Fibroblast of lung (primary cell): ENCODE data around the gene DCAF5. TPM values are rescaled to one million over a fixed set of nuclear protein-coding genes. Genes with fewer than 3 reads are reported as not detected.

Source experiments
- DNase-seq, 2 donors: peaks; one replicate each; pipeline versions ENCODE4 v3.0.0 to v3.0.0-alpha.2; 2010; ENCODE audit warnings: low read depth in 2 of 2
- H2AFZ ChIP-seq: 2 replicates; pipeline ENCODE4 v1.5.1; 2012; ENCODE audit warnings: low read length, control low read depth, inconsistent platforms
- H3K27ac ChIP-seq: 2 replicates; pipeline ENCODE4 v1.5.1; 2011; ENCODE audit warnings: low read length, control low read depth; ENCODE audit not compliant: insufficient read depth
- H3K27me3 ChIP-seq: 2 replicates; pipeline ENCODE4 v1.5.1; 2011; ENCODE audit warnings: mild to moderate bottlenecking, low read length; ENCODE audit not compliant: control insufficient read depth, insufficient read depth
- H3K36me3 ChIP-seq: 2 replicates; pipeline ENCODE4 v1.5.1; 2011; ENCODE audit warnings: low read length; ENCODE audit not compliant: control insufficient read depth, insufficient read depth
- H3K4me1 ChIP-seq: 2 replicates; pipeline ENCODE4 v1.5.1; 2011; ENCODE audit warnings: low read length; ENCODE audit not compliant: control insufficient read depth, insufficient read depth; ENCODE audit errors: extremely low read depth
- H3K4me2 ChIP-seq: 2 replicates; pipeline ENCODE4 v1.5.1; 2011; ENCODE audit warnings: low read length, control low read depth; ENCODE audit not compliant: insufficient read depth; ENCODE audit errors: extremely low read depth
- H3K4me3 ChIP-seq, 4 experiments: fragments of 200-600 bp in 1 of 4; sonication (generic) in 1 of 4; replicated peaks in 1 of 4; 2 replicates each; pipeline ENCODE4 v1.5.1; 2011 to 2016; ENCODE audit warnings: low read length in 4 of 4, low read depth in 3 of 4, mild to moderate bottlenecking in 3 of 4, control low read depth in 2 of 4, inconsistent platforms in 1 of 4, mixed read lengths in 1 of 4; ENCODE audit not compliant: insufficient read depth in 1 of 4; ENCODE audit errors: control extremely low read depth in 1 of 4
- H3K79me2 ChIP-seq: 2 replicates; pipeline ENCODE4 v1.5.1; 2012; ENCODE audit warnings: mild to moderate bottlenecking, low read length, inconsistent platforms; ENCODE audit not compliant: control insufficient read depth, insufficient read depth
- H3K9ac ChIP-seq: 2 replicates; pipeline ENCODE4 v1.5.1; 2011; ENCODE audit warnings: mild to moderate bottlenecking, low read length, control low read depth; ENCODE audit not compliant: insufficient read depth
- H3K9me3 ChIP-seq: 2 replicates; pipeline ENCODE4 v1.5.1; 2012; ENCODE audit warnings: low read depth, low read length; ENCODE audit not compliant: control insufficient read depth, insufficient read depth
- H4K20me1 ChIP-seq: 2 replicates; pipeline ENCODE4 v1.5.1; 2011; ENCODE audit warnings: low read length; ENCODE audit not compliant: control insufficient read depth, insufficient read depth; ENCODE audit errors: extremely low read depth
- CTCF ChIP-seq, 2 donors: IDR thresholded peaks in 1 of 2; conservative IDR thresholded peaks in 1 of 2; 1 replicate in 1 of 2; 2 replicates in 1 of 2; pipeline ENCODE4 v1.5.1; 2011 to 2012; ENCODE audit warnings: low read length in 2 of 2, control low read depth in 1 of 2, inconsistent platforms in 1 of 2, low read depth in 1 of 2, mild to moderate bottlenecking in 1 of 2
- EZH2 ChIP-seq: IDR thresholded peaks from 2 replicates; pipeline ENCODE4 v1.5.1; 2012; ENCODE audit warnings: low read length, control low read depth, mild to moderate bottlenecking; ENCODE audit errors: missing control alignments
- polyA plus RNA-seq, 2 donors: library from polyadenylated mRNA; depleted of rRNA in 1 of 2; stranded (reverse) in 1 of 2; unstranded in 1 of 2; fragments of >200 nt; gene quantifications; 2 replicates each; pipeline ENCODE4 v1.2.1, GENCODE V29; 2011 to 2012; ENCODE audit warnings: missing spikeins in 1 of 2
- total RNA-seq: library from RNA; depleted of rRNA; stranded (reverse); fragments of >200 nt; gene quantifications from 2 replicates; pipeline ENCODE4 v1.2.1, GENCODE V29; 2014

DCAF5 gene
- total and polyA plus RNA-seq, 2 donors (not counting 1 experiment from before 2014, with no cell fraction given), result 16.8 to 31.8 TPM

- Histone ChIP-seq H3K36me3 (peaks cover 2% of the 10 kb centered on the region), H3K4me1 (peaks cover 6% of the 10 kb centered on the region), H3K79me2 (no peaks in the 10 kb centered on the region), H4K20me1 (no peaks in the 10 kb centered on the region), H3K27ac (no peak overlapping the region), H3K27me3 (no peaks in the 10 kb centered on the region), H3K9me3 (no peaks in the 10 kb centered on the region), H2AFZ (no peak overlapping the region), H3K4me3 (no peak overlapping the region), H3K9ac (no peak overlapping the region), H3K4me2 (no peak overlapping the region)
- no peak for DNase-seq
- no peak for TF ChIP-seq CTCF (conservative IDR thresholded peaks at IDR 0.05 in 1 of 2, IDR thresholded peaks at IDR 0.05 in 1 of 2; ENCODE audit: low read depth in 1 of 2, low read length in 2 of 2)
- TF ChIP-seq EZH2, result no peak
These were observed 88.3 kb downstream of the DCAF5 start for GRCh38 chr14:69064596-69064995.

GRCh38 chr14:69059658-69060623, 93.0 kb downstream of the DCAF5 start:
- Histone ChIP-seq H2AFZ (no peak overlapping the region), H3K9me3 (no peaks in the 10 kb centered on the region), H3K4me2 (no peak overlapping the region), H3K27ac (peak overlapping the region; percentile 24), H3K9ac (no peak overlapping the region), H3K4me1 (peaks cover 3% of the 10 kb centered on the region), H4K20me1 (no peaks in the 10 kb centered on the region), H3K27me3 (no peaks in the 10 kb centered on the region), H3K4me3 (no peak overlapping the region), H3K79me2 (no peaks in the 10 kb centered on the region), H3K36me3 (peaks cover 7% of the 10 kb centered on the region)
- DNase-seq, result peak; percentile 93 to 98
- TF ChIP-seq EZH2, result no peak
- TF ChIP-seq CTCF (conservative IDR thresholded peaks at IDR 0.05 in 1 of 2, IDR thresholded peaks at IDR 0.05 in 1 of 2; ENCODE audit: low read depth in 1 of 2, low read length in 2 of 2), result peak in 1 of 2 donors; percentile 11

GRCh38 chr14:69055999-69056788, 96.7 kb downstream of the DCAF5 start:
- Histone ChIP-seq H3K9ac (no peak overlapping the region), H4K20me1 (no peaks in the 10 kb centered on the region), H3K4me3 (no peak overlapping the region), H3K79me2 (no peaks in the 10 kb centered on the region), H3K4me2 (no peak overlapping the region), H3K27ac (no peak overlapping the region), H3K4me1 (peaks cover 3% of the 10 kb centered on the region), H3K27me3 (no peaks in the 10 kb centered on the region), H3K9me3 (no peaks in the 10 kb centered on the region), H2AFZ (no peak overlapping the region), H3K36me3 (peaks cover 15% of the 10 kb centered on the region)
- TF ChIP-seq CTCF (conservative IDR thresholded peaks at IDR 0.05 in 1 of 2, IDR thresholded peaks at IDR 0.05 in 1 of 2; ENCODE audit: low read depth in 1 of 2, low read length in 2 of 2) (no peak), EZH2 (no peak)
- DNase-seq, result peak; percentile 53 to 62
